ENCODE data around the gene COPG2.

The COPG2 gene

DNA sequence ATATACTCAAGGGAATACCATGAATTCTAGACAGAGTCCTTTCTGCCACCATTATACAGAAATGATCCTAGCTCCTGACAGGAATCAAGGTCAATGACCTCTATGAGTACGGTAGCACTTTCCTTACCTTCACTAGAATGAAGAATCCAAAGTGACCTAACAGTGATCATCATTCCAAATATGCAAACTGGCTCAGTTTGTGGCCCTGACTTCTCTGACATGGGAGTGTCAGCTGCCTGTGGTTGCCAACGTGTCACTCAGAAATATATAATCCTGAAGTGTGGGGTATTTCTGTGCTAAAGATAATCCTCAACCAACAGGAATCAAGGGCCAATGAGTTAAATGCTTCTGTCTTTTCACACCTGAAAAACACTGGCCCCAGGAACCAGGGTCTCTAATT lies 45.7 kb downstream of the COPG2 start:
- Histone ChIP-seq H3K9me2 (replicated peaks; ENCODE audit: insufficient read depth, low read length) (no peaks in the 10 kb centered on the region), H3F3A (ENCODE audit: insufficient read depth) (no peaks in the 10 kb centered on the region), H3K36me3 (ENCODE audit: low read length) (no peaks in the 10 kb centered on the region), H3K9me3 (ENCODE audit: insufficient read depth, low read length) (no peaks in the 10 kb centered on the region), H3K9ac (ENCODE audit: low read length) (no peak overlapping the region), H3K4me3 (ENCODE audit: insufficient read depth, low read length, poor library complexity, severe bottlenecking) (no peak overlapping the region), H4K20me1 (ENCODE audit: low read depth, low read length) (no peaks in the 10 kb centered on the region), H2AFZ (ENCODE audit: low read depth, low read length, severe bottlenecking) (no peak overlapping the region), H3K79me2 (ENCODE audit: insufficient read depth, low read length) (no peaks in the 10 kb centered on the region), H3K27ac (ENCODE audit: low read depth, low read length) (no peak overlapping the region), H3K27me3 (ENCODE audit: low read length) (no peaks in the 10 kb centered on the region), H3K4me2 (ENCODE audit: low read depth, low read length, poor library complexity, severe bottlenecking) (no peak overlapping the region)
- TF ChIP-seq EZH2phosphoT487 (conservative IDR thresholded peaks at IDR 0.05; ENCODE audit: low read length): no peak
- TF ChIP-seq, protein P1, sequence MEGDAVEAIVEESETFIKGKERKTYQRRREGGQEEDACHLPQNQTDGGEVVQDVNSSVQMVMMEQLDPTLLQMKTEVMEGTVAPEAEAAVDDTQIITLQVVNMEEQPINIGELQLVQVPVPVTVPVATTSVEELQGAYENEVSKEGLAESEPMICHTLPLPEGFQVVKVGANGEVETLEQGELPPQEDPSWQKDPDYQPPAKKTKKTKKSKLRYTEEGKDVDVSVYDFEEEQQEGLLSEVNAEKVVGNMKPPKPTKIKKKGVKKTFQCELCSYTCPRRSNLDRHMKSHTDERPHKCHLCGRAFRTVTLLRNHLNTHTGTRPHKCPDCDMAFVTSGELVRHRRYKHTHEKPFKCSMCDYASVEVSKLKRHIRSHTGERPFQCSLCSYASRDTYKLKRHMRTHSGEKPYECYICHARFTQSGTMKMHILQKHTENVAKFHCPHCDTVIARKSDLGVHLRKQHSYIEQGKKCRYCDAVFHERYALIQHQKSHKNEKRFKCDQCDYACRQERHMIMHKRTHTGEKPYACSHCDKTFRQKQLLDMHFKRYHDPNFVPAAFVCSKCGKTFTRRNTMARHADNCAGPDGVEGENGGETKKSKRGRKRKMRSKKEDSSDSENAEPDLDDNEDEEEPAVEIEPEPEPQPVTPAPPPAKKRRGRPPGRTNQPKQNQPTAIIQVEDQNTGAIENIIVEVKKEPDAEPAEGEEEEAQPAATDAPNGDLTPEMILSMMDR (IDR thresholded peaks at IDR 0.05; ENCODE audit: insufficient read depth, low read length, poor library complexity, severe bottlenecking): no peak

- Histone ChIP-seq H3K9me3 (ENCODE audit: insufficient read depth, low read length) (no peaks in the 10 kb centered on the region), H3K9ac (ENCODE audit: low read length) (no peak overlapping the region), H2AFZ (ENCODE audit: low read depth, low read length, severe bottlenecking) (no peak overlapping the region), H3K4me2 (ENCODE audit: low read depth, low read length, poor library complexity, severe bottlenecking) (no peak overlapping the region), H3F3A (ENCODE audit: insufficient read depth) (no peaks in the 10 kb centered on the region), H3K4me3 (ENCODE audit: insufficient read depth, low read length, poor library complexity, severe bottlenecking) (no peak overlapping the region), H3K27ac (ENCODE audit: low read depth, low read length) (no peak overlapping the region), H3K9me2 (replicated peaks; ENCODE audit: insufficient read depth, low read length) (no peaks in the 10 kb centered on the region), H4K20me1 (ENCODE audit: low read depth, low read length) (no peaks in the 10 kb centered on the region), H3K36me3 (ENCODE audit: low read length) (peaks cover 14% of the 10 kb centered on the region; the same call in 1 of the 2 replicates), H3K79me2 (ENCODE audit: insufficient read depth, low read length) (no peaks in the 10 kb centered on the region), H3K27me3 (ENCODE audit: low read length) (no peaks in the 10 kb centered on the region)
- TF ChIP-seq EZH2phosphoT487 (conservative IDR thresholded peaks at IDR 0.05; ENCODE audit: low read length): no peak
- TF ChIP-seq, protein P1 (IDR thresholded peaks at IDR 0.05; ENCODE audit: insufficient read depth, low read length, poor library complexity, severe bottlenecking): no peak
Measured at GRCh38 chr7:130615583-130615982, 53.0 kb downstream of the COPG2 start.

DNA sequence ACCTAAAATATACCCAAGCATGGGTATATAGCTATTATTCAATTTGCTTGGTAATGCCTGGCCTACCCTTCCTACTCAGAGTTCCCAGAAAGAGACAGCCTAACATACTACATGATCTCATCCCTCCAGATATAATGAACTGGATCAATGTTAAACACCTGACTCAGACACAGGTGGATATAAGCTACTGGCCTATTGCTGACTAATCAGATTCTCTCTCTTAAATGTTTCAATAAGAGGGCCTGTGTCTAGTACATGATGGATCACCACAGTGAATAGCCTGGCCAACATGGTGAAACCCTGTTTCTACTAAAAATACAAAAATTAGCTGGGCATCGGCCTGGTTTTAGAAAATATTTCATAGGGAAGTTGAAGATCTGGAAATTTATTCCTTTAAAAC lies 54.1 kb downstream of the COPG2 start:
- Histone ChIP-seq H3K27ac (ENCODE audit: low read depth, low read length) (no peak overlapping the region), H3K4me3 (ENCODE audit: insufficient read depth, low read length, poor library complexity, severe bottlenecking) (no peak overlapping the region), H3K9me3 (ENCODE audit: insufficient read depth, low read length) (no peaks in the 10 kb centered on the region), H4K20me1 (ENCODE audit: low read depth, low read length) (no peaks in the 10 kb centered on the region), H3K9ac (ENCODE audit: low read length) (no peak overlapping the region), H3K27me3 (ENCODE audit: low read length) (no peaks in the 10 kb centered on the region), H3K36me3 (ENCODE audit: low read length) (peaks cover 23% of the 10 kb centered on the region; the same call in 1 of the 2 replicates), H3K9me2 (replicated peaks; ENCODE audit: insufficient read depth, low read length) (no peaks in the 10 kb centered on the region), H3K79me2 (ENCODE audit: insufficient read depth, low read length) (no peaks in the 10 kb centered on the region), H2AFZ (ENCODE audit: low read depth, low read length, severe bottlenecking) (no peak overlapping the region), H3F3A (ENCODE audit: insufficient read depth) (no peaks in the 10 kb centered on the region), H3K4me2 (ENCODE audit: low read depth, low read length, poor library complexity, severe bottlenecking) (no peak overlapping the region)
- no peak for TF ChIP-seq EZH2phosphoT487 (conservative IDR thresholded peaks at IDR 0.05; ENCODE audit: low read length)
- TF ChIP-seq, protein P1 (IDR thresholded peaks at IDR 0.05; ENCODE audit: insufficient read depth, low read length, poor library complexity, severe bottlenecking): no peak
